ENCODE data around the gene SMIM38.

Gene SMIM38

GRCh38 chr11:69167130-69167915 lies 11.6 kb downstream of the SMIM38 start:
- no peak overlapping the region for H3K4me3 ChIP-seq (ENCODE audit: low read length)
- TF ChIP-seq ZNF274 (IDR thresholded peaks at IDR 0.05; ENCODE audit: low read depth, low read length): no peak

GRCh38 chr11:69167916-69168691 lies 12.4 kb downstream of the SMIM38 start:
- TF ChIP-seq ZNF274 (IDR thresholded peaks at IDR 0.05; ENCODE audit: low read depth, low read length): no peak

GRCh38 chr11:69169479-69169878 lies 13.7 kb downstream of the SMIM38 start:
- no peak overlapping the region for H3K4me3 ChIP-seq (ENCODE audit: low read length)
- no peak for TF ChIP-seq ZNF274 (IDR thresholded peaks at IDR 0.05; ENCODE audit: low read depth, low read length)

More at GRCh38 chr11:69167916-69168691, 12.4 kb downstream of the SMIM38 start:
- no peak overlapping the region for H3K4me3 ChIP-seq (ENCODE audit: low read length)

GRCh38 chr11:69170704-69171103 lies 15.0 kb downstream of the SMIM38 start:
- no peak for TF ChIP-seq ZNF274 (IDR thresholded peaks at IDR 0.05; ENCODE audit: low read depth, low read length)
- no peak overlapping the region for H3K4me3 ChIP-seq (ENCODE audit: low read length)

- TF ChIP-seq ZNF274 (IDR thresholded peaks at IDR 0.05; ENCODE audit: low read depth, low read length): no peak
- no peak overlapping the region for H3K4me3 ChIP-seq (ENCODE audit: low read length)
These were observed 15.9 kb downstream of the SMIM38 start for GRCh38 chr11:69171476-69172240.

GRCh38 chr11:69172674-69173073 lies 16.9 kb downstream of the SMIM38 start:
- no peak for TF ChIP-seq ZNF274 (IDR thresholded peaks at IDR 0.05; ENCODE audit: low read depth, low read length)
- H3K4me3 ChIP-seq (ENCODE audit: low read length): no peak overlapping the region

GRCh38 chr11:69173331-69173730 lies 17.6 kb downstream of the SMIM38 start:
- H3K4me3 ChIP-seq (ENCODE audit: low read length): no peak overlapping the region
- TF ChIP-seq ZNF274 (IDR thresholded peaks at IDR 0.05; ENCODE audit: low read depth, low read length): no peak

- H3K4me3 ChIP-seq (ENCODE audit: low read length): no peak overlapping the region
- TF ChIP-seq ZNF274 (IDR thresholded peaks at IDR 0.05; ENCODE audit: low read depth, low read length): no peak
These were observed 18.3 kb downstream of the SMIM38 start for GRCh38 chr11:69173925-69174581.

GRCh38 chr11:69174841-69175240 lies 19.1 kb downstream of the SMIM38 start:
- no peak for TF ChIP-seq ZNF274 (IDR thresholded peaks at IDR 0.05; ENCODE audit: low read depth, low read length)
- H3K4me3 ChIP-seq (ENCODE audit: low read length): no peak overlapping the region

- no peak for TF ChIP-seq ZNF274 (IDR thresholded peaks at IDR 0.05; ENCODE audit: low read depth, low read length)
- H3K4me3 ChIP-seq (ENCODE audit: low read length): no peak overlapping the region
These were observed 23.2 kb downstream of the SMIM38 start for GRCh38 chr11:69178819-69179482.

GRCh38 chr11:69180226-69180625 lies 24.5 kb downstream of the SMIM38 start:
- no peak overlapping the region for H3K4me3 ChIP-seq (ENCODE audit: low read length)
- TF ChIP-seq ZNF274 (IDR thresholded peaks at IDR 0.05; ENCODE audit: low read depth, low read length): no peak

- H3K4me3 ChIP-seq (ENCODE audit: low read length): no peak overlapping the region
- TF ChIP-seq ZNF274 (IDR thresholded peaks at IDR 0.05; ENCODE audit: low read depth, low read length): no peak
These were observed 25.0 kb downstream of the SMIM38 start for GRCh38 chr11:69180726-69181125.

- H3K4me3 ChIP-seq (ENCODE audit: low read length): no peak overlapping the region
- no peak for TF ChIP-seq ZNF274 (IDR thresholded peaks at IDR 0.05; ENCODE audit: low read depth, low read length)
These were observed 27.9 kb downstream of the SMIM38 start for GRCh38 chr11:69183613-69184012.
